B cell (primary cell): ENCODE measurements around the gene TBCD. TPM values are rescaled to one million over a fixed set of nuclear protein-coding genes. Genes with fewer than 3 reads are reported as not detected.
A peak's percentile ranks its signal among the peaks of the same experiment; 100 is the strongest.
"Not testable (repeated sequence)": the region's sequence is repeated elsewhere in the genome, so short reads cannot be mapped to it uniquely, and the experiment has no call there.

Source experiments
- ATAC-seq: fragments of 200-7000 bp; cut with Tn5 transposase; one replicate; pipeline ENCODE4 v1.10.0; 2021; ENCODE audit warnings: low read depth, mild to moderate bottlenecking, moderate number of reproducible peaks, moderate library complexity
- CTCF ChIA-PET: fragments of 350-600 bp; sonication (Branson Sonifier 250); formaldehyde crosslinking; loops from one replicate; lab custom pipeline; 2021; ENCODE audit warnings: antibody characterized with exemption, inconsistent platforms; lab: Charles Lee
- POLR2A ChIA-PET: fragments of 350-600 bp; sonication (Branson Sonifier 250); formaldehyde crosslinking; loops from one replicate; lab custom pipeline; 2021; ENCODE audit warnings: antibody characterized with exemption; lab: Charles Lee
- DNase-seq: peaks from one replicate; pipeline ENCODE4 v3.0.0; 2013
- H2AFZ ChIP-seq: 2 replicates; pipeline ENCODE4 v1.6.1; 2012; ENCODE audit warnings: mild to moderate bottlenecking, low read depth, low read length; ENCODE audit not compliant: insufficient read depth, poor library complexity, severe bottlenecking
- H3K27ac ChIP-seq, 2 donors: 1 replicate in 1 of 2; 2 replicates in 1 of 2; pipeline ENCODE4 v1.5.1; 2012 to 2013; ENCODE audit warnings: low read length in 2 of 2, mild to moderate bottlenecking in 2 of 2, moderate library complexity in 1 of 2
- H3K27me3 ChIP-seq, 4 experiments: fragments of 200-600 bp in 1 of 4; sonication (generic) in 1 of 4; replicated peaks in 1 of 4; 1 replicate in 2 of 4; 2 replicates in 2 of 4; pipeline versions ENCODE4 v1.6.1 to v1.7.0; 2013 to 2016; ENCODE audit warnings: low read length in 3 of 4, mild to moderate bottlenecking in 2 of 4, mixed read lengths in 1 of 4, moderate library complexity in 1 of 4; ENCODE audit not compliant: insufficient read depth in 4 of 4, control insufficient read depth in 3 of 4; ENCODE audit errors: control extremely low read depth in 1 of 4
- H3K36me3 ChIP-seq, 2 experiments: replicated peaks in 1 of 2; 1 replicate in 1 of 2; 2 replicates in 1 of 2; pipeline versions ENCODE4 v1.6.1 to v1.7.1; 2013; ENCODE audit warnings: low read length in 1 of 2; ENCODE audit not compliant: insufficient read depth in 2 of 2, control insufficient read depth in 1 of 2; ENCODE audit errors: control extremely low read depth in 1 of 2, extremely low read depth in 1 of 2
- H3K4me1 ChIP-seq, 2 donors: fragments of 200-600 bp in 1 of 2; sonication (generic) in 1 of 2; 1 replicate in 1 of 2; 2 replicates in 1 of 2; pipeline versions ENCODE4 v1.5.1 to v1.6.1; 2013 to 2017; ENCODE audit warnings: low read length in 2 of 2; ENCODE audit not compliant: control insufficient read depth in 2 of 2, insufficient read depth in 2 of 2
- H3K4me2 ChIP-seq: replicated peaks from 2 replicates; pipeline ENCODE3; 2012; ENCODE audit warnings: mild to moderate bottlenecking, low read depth, low read length; ENCODE audit not compliant: poor library complexity, severe bottlenecking
- H3K4me3 ChIP-seq, 5 experiments: fragments of 200-600 bp in 1 of 5; sonication (generic) in 1 of 5; 1 replicate in 3 of 5; 2 replicates in 2 of 5; pipeline versions ENCODE4 v1.5.1 to v1.7.0; 2011 to 2016; ENCODE audit warnings: low read length in 4 of 5, mild to moderate bottlenecking in 4 of 5, low read depth in 2 of 5, control low read depth in 1 of 5, moderate library complexity in 1 of 5; ENCODE audit not compliant: insufficient read depth in 1 of 5; ENCODE audit errors: control extremely low read depth in 1 of 5, extremely low read depth in 1 of 5
- H3K79me2 ChIP-seq: fragments of 200-600 bp; sonication (generic); one replicate; pipeline ENCODE4 v1.6.0; 2016; ENCODE audit warnings: low read length; ENCODE audit not compliant: control insufficient read depth, insufficient read depth
- H3K9ac ChIP-seq: fragments of 200-600 bp; sonication (generic); 2 replicates; pipeline ENCODE4 v1.6.1; 2017; ENCODE audit warnings: mild to moderate bottlenecking, low read length, moderate library complexity
- H3K9me3 ChIP-seq, 3 donors: one replicate each; pipeline versions ENCODE4 v1.6.1 to v1.7.1; 2013; ENCODE audit warnings: low read length in 2 of 3; ENCODE audit not compliant: control insufficient read depth in 2 of 3, insufficient read depth in 1 of 3; ENCODE audit errors: control extremely low read depth in 1 of 3
- H4K20me1 ChIP-seq: 2 replicates; pipeline ENCODE4 v1.6.0; 2012; ENCODE audit warnings: mild to moderate bottlenecking, low read length; ENCODE audit not compliant: insufficient read depth, control insufficient read depth, poor library complexity, severe bottlenecking
- H3K27ac Mint-ChIP-seq: one replicate; pipeline ENCODE4 v1.8.0; 2021; ENCODE audit warnings: mixed read lengths
- H3K27me3 Mint-ChIP-seq: one replicate; pipeline ENCODE4 v1.8.0; 2021; ENCODE audit warnings: mixed read lengths
- H3K4me1 Mint-ChIP-seq: one replicate; pipeline ENCODE4 v1.8.0; 2021; ENCODE audit warnings: mixed read lengths
- H3K4me3 Mint-ChIP-seq: one replicate; pipeline ENCODE4 v1.8.0; 2021; ENCODE audit warnings: mixed read lengths
- H3K9me3 Mint-ChIP-seq: one replicate; pipeline ENCODE4 v1.8.0; 2022; ENCODE audit warnings: mixed read lengths; ENCODE audit not compliant: insufficient read depth
- EZH2 ChIP-seq: IDR thresholded peaks from 2 replicates; pipeline ENCODE4 v1.6.1; 2012; ENCODE audit warnings: borderline replicate concordance, low read depth, mild to moderate bottlenecking, moderate library complexity, low read length; ENCODE audit not compliant: insufficient read depth, poor library complexity, severe bottlenecking
- WGBS: methylation state at CpG from one replicate; pipeline ENCODE4 v1.1.5; 2013; ENCODE audit warnings: missing lambda C conversion rate; ENCODE audit not compliant: insufficient coverage; 5-methylcytosine and 5-hydroxymethylcytosine counted together
- intact Hi-C: fragments of 100-400 bp; cut with micrococcal nuclease; formaldehyde crosslinking; loops from one replicate; pipeline ENCODE4 v1.10.0; 2022
- polyA plus RNA-seq: library from polyadenylated mRNA; depleted of rRNA; stranded (reverse); fragments of >200 nt; gene quantifications from 2 replicates; pipeline ENCODE4 v1.2.3, GENCODE V29; 2012
- total RNA-seq, 2 donors: library from RNA; stranded (reverse); fragments of 120-200 nt in 1 of 2; gene quantifications; 1 replicate in 1 of 2; 2 replicates in 1 of 2; pipeline versions ENCODE4 v1.2.3 to v1.2.4, GENCODE V29; 2013 to 2022
- TF ChIP-seq, protein P1 (sequence below): fragments of 200-600 bp; IDR thresholded peaks from one replicate; pipeline ENCODE4 v1.8.0; 2022; ENCODE audit warnings: antibody characterized with exemption, mild to moderate bottlenecking

Gene TBCD
- total and polyA plus RNA-seq, 2 donors (not counting 1 experiment from before 2014, with no cell fraction given) = 60.8 to 101 TPM

GRCh38 chr17:82968033-82968841, 216.4 kb downstream of the TBCD start:
- peak; percentile 37 for ATAC-seq
- H3K9ac ChIP-seq, H3K4me3 ChIP-seq, H3K27ac ChIP-seq, intact Hi-C loops, H3K9me3 Mint-ChIP-seq, H3K36me3 ChIP-seq, H3K27me3 Mint-ChIP-seq, H4K20me1 ChIP-seq, DNase-seq, H3K79me2 ChIP-seq, POLR2A ChIA-PET: not testable (repeated sequence)
- Mint-ChIP-seq H3K4me3 (peak overlapping the region; percentile 69), H3K27ac (peak overlapping the region; percentile 56), H3K4me1 (peaks cover 45% of the 10 kb centered on the region)
- Histone ChIP-seq H3K27me3 (peaks cover 0 to 15% (median 3%) of the 10 kb centered on the region in 4 experiments), H3K4me1 (peaks cover 10 to 24% of the 10 kb centered on the region in 2 donors), H3K4me2 (peak overlapping the region; percentile 9), H3K9me3 (peaks cover 0 to 27% (median 0%) of the 10 kb centered on the region in 3 donors), H2AFZ (peak overlapping the region; percentile 1)
- WGBS = 62% methylated on average over 28 of the region's 33 CpGs
- CTCF ChIA-PET = interaction anchor here (0.7 kb wide), 1 partner anchor 225 kb away, joined by 3 read pairs; no protein-coding TSS in a partner anchor

GRCh38 chr17:82970067-82970466, 218.2 kb downstream of the TBCD start:
- Histone ChIP-seq H3K4me3 (no peak overlapping the region), H3K4me1 (peaks cover 6 to 20% of the 10 kb centered on the region in 2 donors), H3K9ac (no peak overlapping the region), H3K4me2 (peak overlapping the region; percentile 26), H3K36me3 (no peaks in the 10 kb centered on the region), H4K20me1 (no peaks in the 10 kb centered on the region), H3K79me2 (no peaks in the 10 kb centered on the region), H3K9me3 (peaks cover 0 to 22% (median 0%) of the 10 kb centered on the region in 3 donors), H3K27ac (no peak overlapping the region), H2AFZ (peak overlapping the region; percentile 17), H3K27me3 (peaks cover 0 to 9% (median 2%) of the 10 kb centered on the region in 4 experiments)
- TF ChIP-seq EZH2 = no peak
- TF ChIP-seq, protein P1, sequence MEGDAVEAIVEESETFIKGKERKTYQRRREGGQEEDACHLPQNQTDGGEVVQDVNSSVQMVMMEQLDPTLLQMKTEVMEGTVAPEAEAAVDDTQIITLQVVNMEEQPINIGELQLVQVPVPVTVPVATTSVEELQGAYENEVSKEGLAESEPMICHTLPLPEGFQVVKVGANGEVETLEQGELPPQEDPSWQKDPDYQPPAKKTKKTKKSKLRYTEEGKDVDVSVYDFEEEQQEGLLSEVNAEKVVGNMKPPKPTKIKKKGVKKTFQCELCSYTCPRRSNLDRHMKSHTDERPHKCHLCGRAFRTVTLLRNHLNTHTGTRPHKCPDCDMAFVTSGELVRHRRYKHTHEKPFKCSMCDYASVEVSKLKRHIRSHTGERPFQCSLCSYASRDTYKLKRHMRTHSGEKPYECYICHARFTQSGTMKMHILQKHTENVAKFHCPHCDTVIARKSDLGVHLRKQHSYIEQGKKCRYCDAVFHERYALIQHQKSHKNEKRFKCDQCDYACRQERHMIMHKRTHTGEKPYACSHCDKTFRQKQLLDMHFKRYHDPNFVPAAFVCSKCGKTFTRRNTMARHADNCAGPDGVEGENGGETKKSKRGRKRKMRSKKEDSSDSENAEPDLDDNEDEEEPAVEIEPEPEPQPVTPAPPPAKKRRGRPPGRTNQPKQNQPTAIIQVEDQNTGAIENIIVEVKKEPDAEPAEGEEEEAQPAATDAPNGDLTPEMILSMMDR = no peak
- Mint-ChIP-seq H3K27me3 (no peaks in the 10 kb centered on the region), H3K27ac (peak overlapping the region; percentile 26), H3K4me1 (peaks cover 41% of the 10 kb centered on the region), H3K9me3 (no peaks in the 10 kb centered on the region), H3K4me3 (peak overlapping the region; percentile 41)
- intact Hi-C loops = no loop called here
- WGBS = 10% methylated on average over 12 of the region's 12 CpGs
- POLR2A ChIA-PET = no interaction called here
- ATAC-seq = no peak
- no peak for DNase-seq
- CTCF ChIA-PET = interaction anchor here (1.3 kb wide), 1 partner anchor 9 kb away, joined by 3 read pairs; no protein-coding TSS in a partner anchor
